Astrocyte of the spinal cord (primary cell): ENCODE results near the gene RORC.
"Not testable (repeated sequence)": the region's sequence is repeated elsewhere in the genome, so short reads cannot be mapped to it uniquely, and the experiment has no call there.

Source experiments
- DNase-seq: peaks from one replicate; pipeline ENCODE4 v3.0.0; 2011; ENCODE audit warnings: low read depth, low spot score
- H3K4me3 ChIP-seq: 2 replicates; pipeline ENCODE4 v1.5.1; 2011; ENCODE audit warnings: low read depth, mild to moderate bottlenecking, low read length, moderate library complexity
- CTCF ChIP-seq: IDR thresholded peaks from 2 replicates; pipeline ENCODE4 v1.5.1; 2012; ENCODE audit warnings: low read depth, mild to moderate bottlenecking, low read length, inconsistent platforms
- in situ Hi-C: cut with HindIII; loops from 2 replicates; pipeline ENCODE4 v1.10.0; 2017; ENCODE audit warnings: low sequenced_read_pairs

RORC gene

GRCh38 chr1:151798571-151798970 is 33.0 kb downstream of the RORC start:
- no peak for TF ChIP-seq CTCF
- H3K4me3 ChIP-seq: no peak overlapping the region
- in situ Hi-C loops: no loop called here
- no peak for DNase-seq

- no peak for TF ChIP-seq CTCF
- in situ Hi-C loops: no loop called here
- H3K4me3 ChIP-seq: peak overlapping the region; percentile 83
- no peak for DNase-seq
Observed at GRCh38 chr1:151790940-151791651, 40.5 kb downstream of the RORC start.

- peak; percentile 100 for DNase-seq
- in situ Hi-C loops: no loop called here
Observed at GRCh38 chr1:151790071-151790939, 41.3 kb downstream of the RORC start, which contains the start of gene TDRKH. TDRKH (minus strand) TSS chr1:151790500; CDS start chr1:151783022, 7,478 bp downstream.

GRCh38 chr1:151787689-151788088 is 43.9 kb downstream of the RORC start:
- in situ Hi-C loops: no loop called here

More at GRCh38 chr1:151790071-151790939, 41.3 kb downstream of the RORC start, which contains the start of gene TDRKH:
- H3K4me3 ChIP-seq: peak within 1 kb of the TSS; percentile 83
- TF ChIP-seq CTCF: peak; percentile 21

GRCh38 chr1:151783796-151784195 is 47.8 kb downstream of the RORC start:
- TF ChIP-seq CTCF: no peak
- DNase-seq: no peak
- no peak overlapping the region for H3K4me3 ChIP-seq
- in situ Hi-C loops: no loop called here

More at GRCh38 chr1:151787689-151788088, 43.9 kb downstream of the RORC start:
- no peak overlapping the region for H3K4me3 ChIP-seq
- no peak for DNase-seq
- TF ChIP-seq CTCF: no peak

- H3K4me3 ChIP-seq: no peak overlapping the region
- no peak for TF ChIP-seq CTCF
- in situ Hi-C loops: no loop called here
- no peak for DNase-seq
Observed at GRCh38 chr1:151782741-151783140, 48.9 kb downstream of the RORC start.

- DNase-seq, in situ Hi-C loops, H3K4me3 ChIP-seq: not testable (repeated sequence)
Observed at GRCh38 chr1:151782026-151782425, 49.6 kb downstream of the RORC start.

- in situ Hi-C loops, H3K4me3 ChIP-seq, DNase-seq: not testable (repeated sequence)
Observed at GRCh38 chr1:151780736-151781135, 50.9 kb downstream of the RORC start.
